HS-27A (cell line): ENCODE results near the gene LMOD2.

Experiments used
- DNase-seq: peaks from one replicate; pipeline ENCODE4 v3.0.0-alpha.2; 2012; ENCODE audit warnings: low read depth, missing footprints

The LMOD2 gene

DNA sequence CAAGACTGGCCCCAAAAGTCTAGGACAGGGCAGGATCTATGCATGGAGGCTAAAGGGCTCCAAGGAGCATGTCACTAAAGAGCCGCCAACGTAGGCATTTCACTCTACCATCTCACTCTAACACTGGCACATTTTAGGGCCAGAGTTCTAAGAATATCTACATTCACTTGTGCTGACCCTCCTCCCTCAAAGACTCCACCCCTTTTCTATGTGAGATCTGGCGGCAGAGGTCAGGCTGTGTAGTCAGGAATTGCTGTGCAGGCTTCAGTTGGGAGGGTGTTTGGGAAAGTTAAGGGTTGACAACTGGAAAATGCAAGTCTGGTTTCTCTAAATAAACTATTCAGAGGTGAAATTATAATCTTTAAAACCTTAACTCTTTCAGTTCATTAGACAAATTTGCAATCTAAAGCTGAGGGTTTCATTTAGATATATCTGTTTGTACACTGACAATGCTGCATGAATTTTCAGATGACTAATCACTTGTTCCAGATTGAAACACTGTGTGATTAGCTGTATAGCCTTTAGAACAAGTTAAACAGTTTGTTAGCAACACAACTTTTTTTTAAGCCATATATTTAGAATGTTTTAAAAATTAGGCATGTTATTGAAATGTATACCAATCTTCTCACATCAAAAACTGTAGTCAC lies 18.2 kb downstream of the LMOD2 start:
- no peak for DNase-seq

DNA sequence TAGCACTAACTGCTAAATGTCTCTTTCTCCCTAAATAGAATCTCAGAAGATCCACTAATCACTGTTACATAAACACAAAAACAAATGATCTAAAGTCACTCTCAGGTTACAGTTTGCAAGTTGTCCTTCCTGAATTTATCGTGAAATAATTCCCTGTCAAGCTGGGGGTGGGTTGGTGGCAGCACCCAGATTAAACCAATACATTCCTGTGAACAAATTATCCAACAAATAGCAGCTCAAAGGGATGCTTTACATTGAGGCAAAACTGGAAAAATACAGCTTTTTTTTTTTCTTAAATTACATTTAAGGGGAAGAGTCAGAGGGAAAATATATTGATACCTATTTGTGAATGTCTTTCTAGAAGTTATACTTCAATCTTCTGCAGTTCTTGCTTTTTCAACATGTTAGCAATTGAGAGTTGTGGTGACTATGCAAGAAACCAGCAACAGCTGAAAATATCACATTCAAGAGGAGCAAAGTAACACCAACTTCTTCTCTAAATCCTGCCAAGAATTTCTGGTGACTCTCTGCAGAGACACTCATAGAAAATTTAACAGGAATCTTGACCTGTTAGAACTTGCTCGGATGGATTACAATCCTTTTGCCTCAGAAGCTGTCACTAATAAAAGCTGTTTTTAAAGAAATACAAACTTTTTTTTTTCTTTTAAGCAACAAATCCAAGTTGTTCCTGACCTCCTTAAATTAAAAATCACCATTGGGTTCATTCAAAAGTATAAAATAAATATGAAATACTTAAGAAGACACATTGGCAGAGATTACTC lies 18.9 kb downstream of the LMOD2 start:
- no peak for DNase-seq

DNA sequence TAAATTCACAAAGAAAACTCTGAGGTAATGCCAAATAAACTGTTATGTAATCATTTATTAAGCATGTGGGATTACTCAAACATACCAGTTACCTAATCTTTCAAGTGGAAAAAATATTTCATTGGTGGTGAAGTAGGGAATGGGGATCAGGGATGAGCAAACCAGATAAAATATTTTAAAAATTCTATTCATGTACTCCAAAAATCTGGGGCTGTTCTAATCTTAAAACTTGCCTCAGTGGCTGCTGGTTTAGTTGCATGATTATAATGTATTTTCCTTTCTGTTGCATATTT lies 19.5 kb downstream of the LMOD2 start:
- DNase-seq, result no peak

DNA sequence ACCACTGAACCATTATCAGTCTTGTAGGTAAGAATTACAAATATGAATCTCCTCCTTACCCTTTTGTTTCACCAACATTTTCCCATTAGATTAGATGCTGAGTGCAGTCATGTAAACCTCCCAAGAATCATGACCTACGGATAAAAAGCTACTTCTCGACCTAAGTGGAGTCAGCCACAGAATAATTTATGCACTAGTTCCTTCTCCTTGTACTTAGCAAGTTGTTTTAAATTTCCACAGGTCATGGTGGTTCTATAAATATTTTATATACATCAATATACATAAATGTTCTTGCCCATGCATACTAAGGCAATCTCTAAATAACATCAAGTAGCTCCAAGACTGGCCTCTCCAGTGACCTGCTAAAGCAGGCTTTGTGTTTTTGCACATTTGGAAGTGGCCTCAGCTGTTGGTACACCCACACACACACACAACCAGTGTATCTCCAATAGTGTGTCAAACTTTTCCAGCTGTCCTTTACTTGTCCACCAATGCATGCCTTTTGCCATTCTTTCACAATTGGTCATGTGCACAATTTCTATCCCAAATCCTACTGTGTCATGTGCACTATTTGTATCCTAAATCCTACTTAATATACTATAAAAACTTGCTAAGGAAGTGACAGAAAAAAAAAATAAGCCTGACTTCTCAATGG lies 21.5 kb downstream of the LMOD2 start:
- DNase-seq, result no peak

DNA sequence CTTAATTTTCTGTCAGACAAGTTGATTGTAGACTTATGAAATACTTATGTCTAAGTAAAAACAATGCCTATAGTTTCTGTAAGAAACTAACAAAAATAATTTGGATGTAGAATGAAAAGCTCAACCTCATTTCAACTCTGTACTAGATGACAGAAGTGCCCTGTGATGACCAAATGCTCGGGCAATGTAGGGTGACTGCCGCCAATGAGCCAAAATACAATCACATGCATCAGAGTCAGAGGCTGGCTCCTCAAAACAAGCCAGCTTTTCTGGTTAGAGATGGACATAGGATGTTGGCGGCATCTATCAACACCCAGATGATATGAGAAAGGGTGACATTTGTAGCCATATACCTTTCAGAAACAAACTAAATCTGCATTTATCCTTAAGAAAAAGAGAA lies 23.9 kb downstream of the LMOD2 start:
- DNase-seq, result no peak

DNA sequence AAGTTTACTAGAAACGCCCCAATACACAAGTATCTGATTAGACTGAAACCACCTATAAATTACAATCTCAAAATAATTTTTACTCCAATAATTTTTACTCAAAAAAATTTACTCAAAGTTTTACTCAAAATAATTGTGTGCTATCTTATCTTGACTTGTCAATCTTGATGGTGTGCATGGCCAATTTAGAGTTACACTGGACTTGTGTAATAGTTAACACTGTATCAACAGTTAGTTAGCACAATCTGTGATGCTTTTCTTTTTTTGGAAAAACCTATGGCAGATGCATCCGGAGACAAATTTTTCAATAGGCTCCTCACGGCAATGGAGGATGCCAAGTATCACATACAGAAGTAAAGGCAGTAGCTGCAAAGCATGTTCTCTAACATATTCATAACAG lies 24.9 kb downstream of the LMOD2 start:
- no peak for DNase-seq

DNA sequence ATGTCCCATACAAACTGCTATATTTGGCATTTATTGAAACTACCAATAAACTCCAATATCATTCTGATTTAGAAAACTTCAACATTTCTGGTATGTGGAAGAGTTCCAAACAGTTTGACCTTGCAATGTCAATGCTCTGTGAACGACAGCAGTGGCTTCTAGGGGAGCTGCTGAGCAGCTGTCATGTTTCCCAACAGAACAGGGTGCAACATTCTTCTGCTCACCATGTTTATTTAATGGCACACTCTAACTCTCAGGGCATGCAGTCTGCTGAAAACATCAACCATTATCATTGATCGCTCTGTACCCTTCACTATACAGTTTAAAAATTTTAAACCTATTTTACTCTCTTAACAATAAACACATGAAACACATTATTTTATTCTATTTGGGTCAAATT lies 25.9 kb downstream of the LMOD2 start:
- DNase-seq, result no peak

DNA sequence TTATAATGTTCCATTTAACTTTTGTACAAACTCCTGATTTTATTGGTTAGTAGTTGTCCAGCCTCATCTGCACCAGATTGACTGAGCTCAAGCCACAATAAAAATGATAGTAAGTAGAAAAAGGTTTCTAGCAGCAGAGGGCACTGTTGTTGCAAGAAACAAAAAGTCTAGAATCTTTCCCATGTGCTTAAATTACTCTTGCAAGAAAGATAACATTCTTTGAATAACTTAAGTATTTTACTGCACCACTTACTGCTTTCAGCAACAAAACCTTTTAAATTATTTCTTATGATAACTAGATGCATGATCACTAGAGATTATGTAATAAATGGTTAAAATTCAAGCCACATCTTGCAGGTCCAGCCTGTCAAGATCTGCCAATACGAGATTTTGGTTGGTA lies 27.0 kb downstream of the LMOD2 start:
- DNase-seq, result no peak

DNA sequence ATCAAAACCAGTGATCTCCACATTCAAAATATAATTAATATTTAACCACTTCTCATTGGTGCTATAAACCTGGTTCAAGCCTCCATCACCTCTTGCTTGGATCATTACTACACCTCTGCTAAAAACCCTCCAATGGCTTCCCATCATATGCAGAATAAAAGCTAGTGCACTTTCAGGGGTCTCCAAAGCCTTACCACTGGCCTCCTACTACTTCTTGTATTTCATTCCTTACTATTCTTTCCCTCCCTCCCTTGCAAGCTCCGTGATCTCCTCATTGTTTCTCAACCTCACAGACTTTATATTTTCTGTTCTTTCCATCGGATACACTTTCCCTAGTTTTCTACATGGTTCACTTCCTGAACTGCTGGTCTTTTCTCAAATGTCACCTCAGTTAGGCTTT lies 31.5 kb downstream of the LMOD2 start:
- DNase-seq, result no peak

DNA sequence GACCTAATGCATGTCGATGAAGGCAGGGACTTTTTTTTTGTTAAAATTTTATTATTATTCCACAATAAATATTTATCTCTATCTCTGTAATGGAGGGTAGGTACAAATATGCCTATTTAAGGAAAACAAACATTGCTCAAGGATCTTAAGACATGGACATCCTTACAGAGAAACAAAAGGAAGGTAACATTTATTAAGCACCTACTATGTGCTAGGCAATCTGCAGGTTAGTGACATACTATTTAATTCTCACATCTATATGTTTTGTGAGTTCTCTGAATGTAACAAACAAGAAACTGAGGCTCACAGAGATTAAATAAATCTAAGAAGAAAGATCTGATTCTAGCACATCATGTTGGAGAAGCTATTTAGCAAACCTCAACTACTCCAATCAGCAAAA lies 32.1 kb downstream of the LMOD2 start:
- no peak for DNase-seq

DNA sequence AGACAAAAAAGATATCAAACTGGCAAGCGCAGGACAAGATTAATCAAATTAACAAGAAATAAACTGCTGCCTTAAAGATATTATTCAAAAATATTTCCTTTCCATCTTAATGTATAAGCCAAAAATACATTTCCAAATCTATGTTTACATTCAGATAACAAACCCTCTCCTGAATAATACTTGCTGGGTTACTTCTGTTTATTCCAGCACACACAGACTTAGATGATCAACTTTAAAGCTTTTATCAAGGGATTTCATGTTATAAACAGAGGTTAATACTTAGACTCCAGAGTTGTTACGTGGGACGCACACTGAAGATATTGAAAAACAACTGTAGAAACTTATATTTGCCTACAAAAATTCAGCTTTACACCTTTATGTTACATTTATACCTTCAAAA lies 33.6 kb downstream of the LMOD2 start:
- DNase-seq, result no peak

DNA sequence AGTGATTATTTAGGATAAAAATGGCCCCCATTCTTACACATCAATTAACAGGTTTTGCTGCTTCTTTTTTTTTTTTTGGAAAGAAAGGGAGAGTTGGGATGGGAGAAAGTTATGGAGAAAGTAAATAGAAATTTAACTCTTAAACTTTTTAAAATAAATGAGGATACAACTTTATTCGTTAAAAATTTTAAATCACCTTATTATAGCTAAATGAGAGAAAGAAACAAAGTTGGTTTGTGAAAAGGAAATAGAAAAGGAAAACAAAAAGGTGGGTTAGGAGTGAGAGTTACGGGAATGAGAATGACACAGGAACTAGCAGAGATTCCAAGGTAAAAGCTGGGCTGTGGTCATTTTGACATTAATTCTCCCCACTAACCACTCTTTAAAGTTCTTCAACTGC lies 34.9 kb downstream of the LMOD2 start:
- DNase-seq, result no peak

DNA sequence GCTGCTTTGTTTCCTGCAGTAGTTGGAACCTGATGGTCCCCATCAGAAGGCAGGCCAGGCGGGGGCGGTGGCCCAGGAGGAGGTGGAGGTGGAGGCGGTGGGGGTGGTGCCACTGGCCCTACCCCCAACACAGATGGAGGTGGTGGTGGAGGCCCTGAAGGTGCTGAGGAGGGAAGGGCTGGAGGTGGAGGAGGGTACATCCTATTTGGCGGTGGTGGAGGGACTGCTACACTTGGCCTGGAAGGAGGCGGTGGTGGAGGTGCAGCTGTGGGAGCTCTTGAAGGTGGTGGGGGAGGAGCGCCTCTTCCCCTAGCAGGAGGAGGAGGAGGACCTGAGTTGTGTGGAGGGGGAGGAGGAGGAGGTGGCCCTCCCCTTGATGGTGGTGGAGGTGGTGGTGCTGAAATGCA lies 36.8 kb downstream of the LMOD2 start:
- DNase-seq, result no peak

DNA sequence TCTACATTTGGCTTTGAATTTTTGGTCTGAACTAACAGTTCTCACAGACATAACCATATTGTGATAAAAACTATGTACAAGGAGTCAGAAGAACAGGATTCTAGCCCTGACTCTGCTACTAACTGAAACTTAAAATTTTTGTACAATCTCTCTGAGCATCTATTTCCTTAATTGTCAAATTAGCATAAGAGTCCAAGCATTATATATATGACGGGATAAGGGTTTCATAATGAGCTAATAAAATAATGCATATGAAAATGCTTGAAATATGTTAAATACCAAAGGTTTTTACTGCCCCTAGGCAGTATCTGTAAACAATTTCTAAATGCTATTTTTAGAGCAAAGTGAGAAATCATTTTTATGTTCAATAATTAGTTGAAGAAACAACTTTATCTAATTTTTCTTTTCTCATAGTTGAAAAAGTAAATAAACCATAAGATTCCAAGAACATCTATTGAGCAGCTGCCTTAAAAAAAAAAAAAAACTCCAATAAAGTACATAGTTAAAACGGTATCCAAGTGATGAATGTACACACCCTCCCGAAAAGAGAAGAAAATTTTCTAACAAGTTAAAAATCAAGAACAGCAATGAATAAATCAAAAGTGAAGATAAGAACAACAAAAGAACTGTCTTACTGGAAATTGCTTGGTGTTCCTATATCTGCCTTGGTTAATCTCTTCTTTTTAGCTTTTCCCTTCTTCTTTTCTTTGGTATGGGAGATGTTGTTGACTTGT lies 40.4 kb downstream of the LMOD2 start:
- no peak for DNase-seq

DNA sequence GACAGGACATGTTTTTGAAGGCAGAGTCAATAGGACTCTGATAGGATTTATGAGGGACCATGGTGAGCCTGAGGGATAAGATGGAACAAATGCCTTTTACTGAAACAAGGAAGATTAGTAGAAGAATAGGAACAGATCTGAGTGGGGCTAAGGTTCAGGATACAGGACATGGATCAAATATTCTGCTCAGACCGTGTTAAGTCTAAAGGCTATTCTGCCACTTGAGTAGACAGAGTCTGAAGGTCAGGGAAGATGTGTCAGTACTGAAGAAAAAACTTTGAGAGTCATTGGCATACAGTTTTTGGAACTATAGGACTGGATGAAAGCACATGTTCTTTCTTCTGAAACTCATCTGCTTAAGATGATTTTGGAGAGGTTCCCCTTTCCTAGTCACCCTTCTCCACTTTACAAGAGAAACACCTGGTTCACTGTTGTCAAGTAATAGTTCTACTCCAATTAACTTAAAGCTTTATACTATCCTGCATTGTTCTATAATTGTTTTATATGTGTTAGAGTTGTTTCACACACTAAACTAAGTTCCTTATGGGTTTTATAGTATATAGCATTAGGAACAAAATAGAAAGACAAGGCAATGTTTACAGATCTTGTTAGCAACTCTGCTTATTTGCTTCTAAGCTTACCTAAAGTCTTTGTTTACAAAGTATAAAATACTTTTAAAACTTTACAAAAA lies 49.7 kb downstream of the LMOD2 start:
- DNase-seq, result no peak

DNA sequence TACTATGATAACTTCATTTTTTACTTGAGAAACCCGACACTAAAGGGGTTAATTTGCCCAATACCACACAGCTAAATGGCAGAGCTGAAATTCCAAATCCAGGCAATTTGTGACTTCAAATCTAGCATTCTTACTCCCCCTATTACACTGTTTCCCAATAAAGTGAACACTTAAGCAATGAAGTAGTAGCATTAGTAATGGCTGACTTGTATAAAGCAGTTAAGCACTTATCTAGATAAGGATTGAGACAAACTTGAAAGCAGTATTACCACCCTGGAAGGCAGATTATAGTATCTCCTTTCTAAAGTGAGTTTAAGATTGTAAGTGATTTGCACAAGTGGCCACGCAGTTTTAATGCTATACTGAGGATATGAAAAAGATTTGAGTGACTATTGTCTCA lies 53.9 kb downstream of the LMOD2 start:
- no peak for DNase-seq

DNA sequence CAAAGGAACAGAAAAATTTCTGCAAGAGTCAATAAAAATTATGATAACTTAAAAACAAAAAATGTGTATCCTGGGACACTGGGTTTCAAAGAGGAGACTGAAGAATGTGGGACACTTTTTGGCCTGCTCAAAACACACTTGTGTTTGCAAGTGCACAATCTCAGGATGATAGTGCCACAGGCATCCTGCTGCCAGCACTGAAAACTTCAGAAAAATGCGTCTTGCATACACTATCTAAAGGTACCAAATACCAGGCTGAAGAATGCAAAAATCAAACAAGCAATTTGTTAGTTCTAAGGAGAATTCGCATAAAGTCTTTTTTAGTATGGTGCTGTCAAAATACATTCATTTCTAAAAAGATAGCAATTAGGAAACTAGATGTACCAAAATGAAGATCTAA lies 55.0 kb downstream of the LMOD2 start:
- DNase-seq, result no peak

DNA sequence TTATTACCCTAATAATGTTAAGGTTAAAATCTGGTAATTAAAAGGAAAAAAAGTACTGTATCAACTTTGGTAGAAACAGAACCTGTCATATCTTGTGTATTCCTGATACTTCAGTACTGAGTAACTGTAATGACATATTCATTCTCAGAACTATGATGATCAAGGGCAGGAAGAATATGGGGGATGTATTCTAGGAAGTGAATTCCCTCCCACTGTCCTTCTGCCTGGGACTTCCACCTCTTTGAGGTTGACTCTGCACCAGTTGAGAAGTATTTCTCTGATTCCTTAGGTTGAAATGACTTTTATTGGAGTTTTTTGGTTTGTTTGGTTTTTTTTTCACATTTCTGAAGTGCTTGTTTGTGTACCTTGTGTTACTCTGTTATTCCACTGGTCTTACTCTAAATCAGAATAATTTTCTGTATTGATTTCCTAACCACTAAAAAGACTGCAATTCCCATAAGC lies 56.2 kb downstream of the LMOD2 start:
- DNase-seq, result no peak

DNA sequence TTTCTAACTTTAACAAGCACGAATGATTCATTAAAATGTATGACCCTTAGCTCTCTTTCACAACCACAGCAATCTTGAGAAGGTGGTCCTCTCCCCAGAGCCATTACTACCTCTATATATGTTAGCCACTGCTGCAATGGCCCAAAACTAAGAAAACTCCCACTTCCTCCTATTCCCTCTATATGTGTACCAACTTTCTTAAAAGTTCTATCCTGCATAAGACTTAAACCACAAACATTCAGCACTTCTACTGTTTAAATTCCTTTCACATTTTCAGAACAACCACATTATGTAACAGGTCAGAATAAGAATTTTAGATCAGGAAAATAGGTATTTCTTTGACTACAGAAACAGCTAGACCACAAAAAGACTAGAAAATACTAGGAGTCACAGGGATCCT lies 57.0 kb downstream of the LMOD2 start:
- DNase-seq, result no peak
